Measurements from ENCODE around the gene CFL1.

CFL1 gene

DNA sequence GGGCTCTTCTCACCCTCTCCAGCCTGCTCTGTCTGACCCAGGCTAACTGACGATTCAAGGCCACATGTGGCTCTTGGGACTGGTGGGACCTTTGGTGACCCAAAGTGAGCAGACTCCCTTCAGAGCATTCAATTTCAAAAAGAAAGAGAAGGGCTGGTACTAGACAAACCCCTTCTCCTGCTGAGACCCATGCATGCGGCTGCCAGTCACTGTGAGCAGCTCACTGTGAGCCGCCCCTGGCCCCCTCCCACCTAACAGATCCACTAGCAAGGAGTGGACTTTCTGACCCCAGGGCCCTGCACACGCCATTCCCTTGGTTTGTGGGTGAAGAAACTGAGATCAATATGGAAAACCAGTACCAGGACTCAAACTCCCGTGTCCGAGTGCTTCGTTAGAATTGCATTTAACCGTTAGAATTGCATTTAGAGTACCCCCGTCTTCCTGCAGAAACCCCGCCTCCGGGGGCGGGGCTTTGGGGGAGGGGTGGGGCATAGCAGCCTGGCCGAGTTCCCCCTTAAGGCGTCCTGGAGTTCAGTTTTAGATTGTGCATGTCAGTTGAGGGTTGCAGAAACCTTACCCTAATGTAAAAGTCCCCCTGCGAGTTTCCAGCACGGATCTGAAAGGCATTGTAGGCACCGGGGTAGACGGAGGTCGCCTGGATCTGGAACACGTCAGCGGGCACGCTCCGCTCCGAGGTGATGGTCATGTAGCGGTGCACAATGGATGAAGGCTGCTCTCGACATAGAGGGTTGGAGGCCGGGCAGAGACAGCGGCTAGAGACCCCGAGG, 9.5 kb upstream of the CFL1 start:
- H3K36me3 ChIP-seq (ENCODE audit: control insufficient read depth in 2 of 2, insufficient read depth in 2 of 2, low read length in 2 of 2) = peaks cover 53 to 57% of the 10 kb centered on the region in 2 donors
- no peak overlapping the region for H3K9ac ChIP-seq (ENCODE audit: low read length in 2 of 2)
- no peaks in the 10 kb centered on the region for H3K27me3 ChIP-seq (ENCODE audit: control insufficient read depth in 1 of 2, insufficient read depth in 2 of 2, low read length in 2 of 2)
- H3K4me1 ChIP-seq (ENCODE audit: control insufficient read depth, insufficient read depth, low read length) = peaks cover 48% of the 10 kb centered on the region
- peak overlapping the region; percentile 18 for H3K27ac ChIP-seq (ENCODE audit: low read length)
- H3K9me3 ChIP-seq (ENCODE audit: control insufficient read depth in 2 of 2, low read length in 2 of 2) = no peaks in the 10 kb centered on the region
- H3K4me3 ChIP-seq (ENCODE audit: low read length in 2 of 2) = no peak overlapping the region

DNA sequence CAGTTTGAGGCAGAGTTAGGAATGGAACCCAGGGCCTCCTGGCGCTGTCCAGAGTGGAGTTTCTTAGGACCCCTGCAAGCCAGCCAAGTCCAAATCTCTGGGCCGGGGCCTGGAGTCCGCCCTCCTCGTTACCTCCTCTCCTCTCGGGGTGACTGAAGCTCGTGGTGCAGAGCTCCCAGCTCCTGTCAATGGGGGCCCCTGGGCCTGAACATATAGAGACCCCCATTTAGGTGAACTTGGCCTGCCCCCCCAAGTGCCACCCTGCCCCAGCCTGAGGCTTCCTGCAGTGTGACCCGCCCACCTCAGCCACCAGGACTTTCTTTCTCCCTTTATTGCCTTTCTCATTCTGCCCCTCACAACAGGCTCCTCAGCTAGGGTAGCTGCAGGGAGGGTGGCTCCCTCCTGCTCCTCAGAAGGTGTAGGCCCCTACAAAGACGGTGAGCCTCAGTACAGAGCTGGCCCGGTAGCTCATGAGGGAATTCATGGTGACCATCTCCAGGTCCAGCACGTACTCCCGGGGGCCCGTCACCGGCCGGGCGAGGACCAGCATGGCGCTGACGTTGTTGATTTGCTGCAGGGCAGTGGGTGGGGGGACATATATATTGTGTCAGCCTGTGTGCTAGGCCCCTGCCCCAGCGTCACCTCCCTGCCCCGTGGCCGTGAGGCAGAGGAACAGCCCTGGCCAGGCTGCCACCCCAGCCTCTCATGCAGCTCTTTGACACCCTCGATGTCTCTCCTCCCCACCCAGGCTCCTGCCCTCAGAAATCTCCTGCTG, 8.7 kb upstream of the CFL1 start:
- no peak overlapping the region for H3K9ac ChIP-seq (ENCODE audit: low read length in 2 of 2)
- no peaks in the 10 kb centered on the region for H3K9me3 ChIP-seq (ENCODE audit: control insufficient read depth in 2 of 2, low read length in 2 of 2)
- H3K4me3 ChIP-seq (ENCODE audit: low read length in 2 of 2) = no peak overlapping the region
- peaks cover 53 to 64% of the 10 kb centered on the region in 2 donors for H3K36me3 ChIP-seq (ENCODE audit: control insufficient read depth in 2 of 2, insufficient read depth in 2 of 2, low read length in 2 of 2)
- H3K27me3 ChIP-seq (ENCODE audit: control insufficient read depth in 1 of 2, insufficient read depth in 2 of 2, low read length in 2 of 2) = no peaks in the 10 kb centered on the region
- peaks cover 50% of the 10 kb centered on the region for H3K4me1 ChIP-seq (ENCODE audit: control insufficient read depth, insufficient read depth, low read length)
- no peak overlapping the region for H3K27ac ChIP-seq (ENCODE audit: low read length)

DNA sequence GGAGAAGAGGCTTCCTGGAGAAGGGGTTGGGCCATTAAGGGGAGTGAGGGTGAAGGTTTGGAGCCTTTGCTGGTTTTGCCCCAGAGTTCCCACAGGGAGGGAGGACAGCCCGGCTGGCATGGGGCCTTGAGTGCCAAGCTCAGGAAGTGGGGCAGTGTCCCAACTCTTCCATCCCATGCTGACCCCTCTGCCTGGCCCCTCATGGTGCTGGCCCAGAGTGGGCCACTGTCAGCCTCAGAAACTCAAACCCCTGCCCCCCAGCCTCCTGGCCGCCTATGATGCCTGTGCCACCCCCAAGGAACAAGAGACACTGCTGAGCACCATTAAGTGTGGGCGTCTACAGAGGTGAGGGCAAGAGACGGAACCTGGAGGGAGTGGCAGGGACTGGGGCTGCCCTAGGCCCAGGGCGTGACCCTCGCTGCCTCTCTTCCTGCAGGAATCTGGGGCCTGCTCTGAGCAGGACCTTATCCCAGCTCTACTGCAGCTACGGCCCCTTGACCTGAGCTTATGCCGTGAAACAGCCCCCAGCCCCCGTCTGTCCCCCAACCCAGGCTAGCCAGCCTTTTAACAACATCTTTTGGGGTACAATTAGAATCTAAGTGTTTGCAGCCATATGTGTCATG, 7.7 kb upstream of the CFL1 start:
- H3K4me3 ChIP-seq (ENCODE audit: low read length in 2 of 2) = no peak overlapping the region
- peak overlapping the region; percentile 37 for H3K27ac ChIP-seq (ENCODE audit: low read length)

DNA sequence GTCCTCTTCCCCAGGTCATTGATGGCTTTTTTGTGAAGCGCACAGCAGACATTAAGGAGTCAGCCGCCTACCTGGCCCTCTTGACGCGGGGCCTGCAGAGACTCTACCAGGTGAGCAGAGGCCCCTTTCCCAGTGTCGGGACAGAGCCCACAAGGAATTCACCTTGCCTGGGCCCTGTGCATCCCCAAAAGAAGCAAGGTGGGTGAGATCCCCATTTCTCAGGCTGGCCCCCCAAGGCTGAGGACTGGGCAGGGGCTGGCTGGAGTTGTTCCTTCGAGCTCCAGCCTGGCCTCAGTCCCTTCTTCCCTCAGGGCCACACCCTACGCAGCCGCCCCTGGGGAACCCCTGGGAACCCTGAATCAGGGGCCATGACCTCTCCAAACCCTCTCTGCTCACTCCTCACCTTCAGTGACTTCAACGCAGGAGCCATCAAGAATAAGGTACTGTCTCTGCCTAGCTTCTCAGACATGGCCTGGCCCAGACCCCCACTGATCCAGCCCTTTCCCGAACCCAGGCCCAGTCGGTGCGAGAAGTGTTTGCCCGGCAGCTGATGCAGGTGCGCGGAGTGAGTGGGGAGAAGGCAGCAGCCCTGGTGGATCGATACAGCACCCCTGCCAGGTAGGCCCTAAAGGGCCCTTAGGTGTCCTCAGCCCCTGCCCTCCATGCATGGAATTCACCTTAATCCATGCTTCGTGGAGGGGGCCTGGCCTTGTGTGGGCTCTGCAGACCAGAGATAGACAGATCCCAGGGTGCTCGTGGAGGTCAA, 6.9 kb upstream of the CFL1 start:
- peaks cover 48 to 61% of the 10 kb centered on the region in 2 donors for H3K36me3 ChIP-seq (ENCODE audit: control insufficient read depth in 2 of 2, insufficient read depth in 2 of 2, low read length in 2 of 2)
- no peaks in the 10 kb centered on the region for H3K9me3 ChIP-seq (ENCODE audit: control insufficient read depth in 2 of 2, low read length in 2 of 2)
- H3K9ac ChIP-seq (ENCODE audit: low read length in 2 of 2) = no peak overlapping the region
- H3K27ac ChIP-seq (ENCODE audit: low read length) = peak overlapping the region; percentile 37
- H3K4me3 ChIP-seq (ENCODE audit: low read length in 2 of 2) = no peak overlapping the region
- peaks cover 46% of the 10 kb centered on the region for H3K4me1 ChIP-seq (ENCODE audit: control insufficient read depth, insufficient read depth, low read length)
- no peaks in the 10 kb centered on the region for H3K27me3 ChIP-seq (ENCODE audit: control insufficient read depth in 1 of 2, insufficient read depth in 2 of 2, low read length in 2 of 2)

More for the DNA sequence above, 7.7 kb upstream of the CFL1 start:
- Histone ChIP-seq H3K4me1 (ENCODE audit: control insufficient read depth, insufficient read depth, low read length) (peaks cover 50% of the 10 kb centered on the region), H3K9ac (ENCODE audit: low read length in 2 of 2) (no peak overlapping the region), H3K9me3 (ENCODE audit: control insufficient read depth in 2 of 2, low read length in 2 of 2) (no peaks in the 10 kb centered on the region), H3K27me3 (ENCODE audit: control insufficient read depth in 1 of 2, insufficient read depth in 2 of 2, low read length in 2 of 2) (no peaks in the 10 kb centered on the region), H3K36me3 (ENCODE audit: control insufficient read depth in 2 of 2, insufficient read depth in 2 of 2, low read length in 2 of 2) (peaks cover 51 to 63% of the 10 kb centered on the region in 2 donors)

DNA sequence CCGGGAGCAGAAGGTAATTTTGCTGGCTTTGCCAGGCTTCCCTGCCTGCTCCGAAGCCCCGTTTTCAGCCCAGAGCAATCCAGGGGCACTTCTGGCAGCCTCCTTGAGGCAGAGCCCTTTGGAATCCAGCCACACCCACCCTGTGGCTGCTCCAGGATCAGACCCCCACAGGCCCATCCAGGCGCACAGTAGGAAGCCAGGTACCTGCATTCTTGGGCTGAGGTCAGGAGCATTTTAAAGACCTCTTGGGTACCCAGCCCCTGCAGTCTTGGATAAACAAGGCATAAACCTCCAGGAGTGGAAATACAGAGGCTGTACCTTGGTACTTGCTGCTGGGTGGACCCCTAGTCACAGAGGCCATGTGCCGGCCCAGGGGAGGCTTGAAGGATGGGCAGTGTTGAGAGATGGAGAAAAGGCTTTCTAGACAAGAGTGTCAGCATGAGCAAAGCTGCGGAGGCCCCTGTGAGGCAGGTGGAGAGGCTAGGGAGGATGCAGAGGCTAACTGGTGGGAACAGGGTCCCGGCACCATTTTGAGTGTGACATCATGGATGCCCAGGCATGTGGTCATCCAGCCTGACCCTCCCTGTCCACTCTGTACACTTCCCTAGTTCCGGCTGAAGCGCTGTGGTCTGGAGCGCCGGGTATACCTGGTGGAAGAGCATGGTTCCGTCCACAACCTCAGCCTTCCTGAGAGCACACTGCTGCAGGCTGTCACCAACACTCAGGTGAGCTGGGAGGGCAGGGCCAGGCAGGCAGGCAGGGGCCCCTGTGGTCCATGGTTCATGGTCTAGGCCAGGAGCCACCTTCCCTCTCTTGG, 6.1 kb upstream of the CFL1 start:
- H3K27ac ChIP-seq (ENCODE audit: low read length) = peak overlapping the region; percentile 100
- peaks cover 43 to 56% of the 10 kb centered on the region in 2 donors for H3K36me3 ChIP-seq (ENCODE audit: control insufficient read depth in 2 of 2, insufficient read depth in 2 of 2, low read length in 2 of 2)
- H3K4me1 ChIP-seq (ENCODE audit: control insufficient read depth, insufficient read depth, low read length) = peaks cover 47% of the 10 kb centered on the region
- peak overlapping the region in 1 of 2 donors; percentile 5 for H3K9ac ChIP-seq (ENCODE audit: low read length in 2 of 2)
- H3K9me3 ChIP-seq (ENCODE audit: control insufficient read depth in 2 of 2, low read length in 2 of 2) = no peaks in the 10 kb centered on the region
- H3K27me3 ChIP-seq (ENCODE audit: control insufficient read depth in 1 of 2, insufficient read depth in 2 of 2, low read length in 2 of 2) = no peaks in the 10 kb centered on the region
- H3K4me3 ChIP-seq (ENCODE audit: low read length in 2 of 2) = no peak overlapping the region

DNA sequence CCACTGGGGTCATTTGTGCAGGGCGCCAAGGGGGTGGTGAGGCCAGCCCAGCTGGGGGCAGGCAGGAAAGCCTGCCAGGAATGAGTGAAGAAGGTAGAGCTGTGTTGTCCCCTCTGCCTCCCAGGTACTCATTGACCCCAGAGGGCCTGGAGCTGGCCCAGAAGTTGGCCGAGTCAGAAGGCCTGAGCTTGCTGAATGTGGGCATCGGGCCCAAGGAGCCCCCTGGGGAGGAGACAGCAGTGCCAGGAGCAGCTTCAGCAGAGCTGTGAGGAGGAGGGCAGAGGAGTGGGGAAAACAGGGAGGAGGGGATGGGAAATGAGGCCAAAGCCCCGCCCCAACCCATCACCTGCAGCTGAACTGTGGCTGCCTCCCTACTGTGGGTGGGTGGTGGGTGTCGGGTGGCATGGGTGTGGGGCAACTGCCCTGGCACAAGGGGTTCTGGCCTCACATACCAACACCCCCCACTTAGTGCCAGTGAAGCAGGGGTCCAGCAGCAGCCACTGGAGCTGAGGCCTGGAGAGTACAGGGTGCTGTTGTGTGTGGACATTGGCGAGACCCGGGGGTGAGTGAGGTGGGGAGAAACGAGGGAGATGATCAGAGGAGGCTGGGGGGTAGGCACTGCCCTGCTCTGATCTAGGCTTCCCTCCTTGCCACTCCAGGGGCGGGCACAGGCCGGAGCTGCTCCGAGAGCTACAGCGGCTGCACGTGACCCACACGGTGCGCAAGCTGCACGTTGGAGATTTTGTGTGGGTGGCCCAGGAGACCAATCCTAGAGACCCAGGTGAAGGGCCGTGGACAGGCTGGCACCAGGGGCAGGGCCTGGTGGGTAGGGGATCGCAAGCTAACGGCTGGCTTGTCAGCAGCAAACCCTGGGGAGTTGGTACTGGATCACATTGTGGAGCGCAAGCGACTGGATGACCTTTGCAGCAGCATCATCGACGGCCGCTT, 5.2 kb upstream of the CFL1 start:
- Histone ChIP-seq H3K9me3 (ENCODE audit: control insufficient read depth in 2 of 2, low read length in 2 of 2) (no peaks in the 10 kb centered on the region), H3K36me3 (ENCODE audit: control insufficient read depth in 2 of 2, insufficient read depth in 2 of 2, low read length in 2 of 2) (peaks cover 34 to 48% of the 10 kb centered on the region in 2 donors), H3K27ac (ENCODE audit: low read length) (peak overlapping the region; percentile 100), H3K27me3 (ENCODE audit: control insufficient read depth in 1 of 2, insufficient read depth in 2 of 2, low read length in 2 of 2) (no peaks in the 10 kb centered on the region), H3K4me3 (ENCODE audit: low read length in 2 of 2) (no peak overlapping the region), H3K4me1 (ENCODE audit: control insufficient read depth, insufficient read depth, low read length) (peaks cover 51% of the 10 kb centered on the region), H3K9ac (ENCODE audit: low read length in 2 of 2) (peak overlapping the region in 1 of 2 donors; percentile 29)

DNA sequence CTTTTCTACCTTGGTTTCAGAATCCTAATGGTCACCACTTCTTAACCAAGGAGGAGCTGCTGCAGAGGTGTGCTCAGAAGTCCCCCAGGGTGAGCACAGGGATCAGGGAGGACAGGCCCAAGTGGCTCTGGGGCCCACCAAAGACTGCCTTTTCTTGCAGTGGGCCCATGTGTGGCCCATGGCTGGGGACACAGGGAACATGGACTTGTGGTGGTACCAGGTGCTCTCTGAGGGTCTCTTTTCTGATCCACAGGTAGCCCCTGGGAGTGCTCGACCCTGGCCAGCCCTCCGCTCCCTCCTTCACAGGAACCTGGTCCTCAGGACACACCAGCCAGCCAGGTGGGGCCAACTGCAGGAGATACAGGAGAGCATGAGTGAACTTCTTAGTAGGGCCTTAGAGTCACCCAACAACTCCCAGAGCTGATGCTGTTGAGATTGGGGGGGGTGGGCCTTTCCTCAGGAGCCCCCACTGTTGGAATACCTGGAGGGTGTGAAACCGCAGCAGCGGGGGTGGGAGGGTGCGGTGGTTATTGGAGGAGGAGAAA, 4.3 kb upstream of the CFL1 start:
- peak overlapping the region; percentile 100 for H3K27ac ChIP-seq (ENCODE audit: low read length)
- H3K9ac ChIP-seq (ENCODE audit: low read length in 2 of 2) = peak overlapping the region; percentile 21 to 85
- peak overlapping the region in 1 of 2 donors; percentile 98 for H3K4me3 ChIP-seq (ENCODE audit: low read length in 2 of 2)
- H3K9me3 ChIP-seq (ENCODE audit: control insufficient read depth in 2 of 2, low read length in 2 of 2) = no peaks in the 10 kb centered on the region
- H3K4me1 ChIP-seq (ENCODE audit: control insufficient read depth, insufficient read depth, low read length) = peaks cover 49% of the 10 kb centered on the region
- H3K27me3 ChIP-seq (ENCODE audit: control insufficient read depth in 1 of 2, insufficient read depth in 2 of 2, low read length in 2 of 2) = no peaks in the 10 kb centered on the region
- peaks cover 30 to 45% of the 10 kb centered on the region in 2 donors for H3K36me3 ChIP-seq (ENCODE audit: control insufficient read depth in 2 of 2, insufficient read depth in 2 of 2, low read length in 2 of 2)

DNA sequence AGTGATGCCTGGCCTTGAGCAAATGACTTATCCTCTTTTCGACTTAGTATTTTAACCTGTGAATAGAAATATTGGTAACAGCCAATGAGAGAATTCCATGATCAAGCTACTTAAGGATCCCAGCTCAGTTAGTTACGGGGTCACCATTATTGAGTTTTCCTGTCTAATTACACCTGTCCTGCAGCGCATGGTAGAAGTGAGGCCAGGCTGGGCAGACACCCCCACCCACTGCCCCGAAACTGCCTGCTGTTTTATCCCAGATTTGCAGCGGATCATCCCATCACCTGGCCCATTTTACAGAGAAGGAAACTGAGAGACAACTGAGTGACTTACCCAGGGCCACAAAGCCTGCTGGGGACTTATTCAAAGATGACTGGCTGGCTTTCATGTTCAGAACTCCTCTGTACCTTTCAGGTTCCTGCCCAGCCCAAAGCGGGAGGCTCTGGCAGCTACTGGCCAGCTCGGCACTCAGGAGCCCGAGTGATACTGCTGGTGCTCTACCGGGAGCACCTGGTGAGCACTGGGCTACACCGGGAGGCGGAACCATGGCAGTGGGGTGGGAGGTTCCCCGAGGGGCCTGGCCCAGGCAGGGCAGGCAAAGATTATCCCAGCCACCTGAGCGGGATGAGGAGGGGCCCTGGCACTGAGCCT, 3.7 kb upstream of the CFL1 start:
- no peaks in the 10 kb centered on the region for H3K9me3 ChIP-seq (ENCODE audit: control insufficient read depth in 2 of 2, low read length in 2 of 2)
- peak overlapping the region; percentile 100 for H3K27ac ChIP-seq (ENCODE audit: low read length)
- peaks cover 51% of the 10 kb centered on the region for H3K4me1 ChIP-seq (ENCODE audit: control insufficient read depth, insufficient read depth, low read length)
- no peaks in the 10 kb centered on the region for H3K27me3 ChIP-seq (ENCODE audit: control insufficient read depth in 1 of 2, insufficient read depth in 2 of 2, low read length in 2 of 2)
- H3K9ac ChIP-seq (ENCODE audit: low read length in 2 of 2) = peak overlapping the region; percentile 85 to 98
- peaks cover 25 to 40% of the 10 kb centered on the region in 2 donors for H3K36me3 ChIP-seq (ENCODE audit: control insufficient read depth in 2 of 2, insufficient read depth in 2 of 2, low read length in 2 of 2)
- peak overlapping the region; percentile 87 to 98 for H3K4me3 ChIP-seq (ENCODE audit: low read length in 2 of 2)
